C4-2B (cell line): Measurements from ENCODE around the gene METTL14.

Experiments used
- ZFX ChIP-seq: fragments of 450-650 bp; IDR thresholded peaks from 2 replicates; pipeline ENCODE4 v1.6.1; 2017
- TF ChIP-seq, protein P1 (sequence below): fragments of 450-650 bp; conservative IDR thresholded peaks from 2 replicates; pipeline ENCODE4 v1.5.1; 2017; ENCODE audit warnings: mild to moderate bottlenecking

DNA sequence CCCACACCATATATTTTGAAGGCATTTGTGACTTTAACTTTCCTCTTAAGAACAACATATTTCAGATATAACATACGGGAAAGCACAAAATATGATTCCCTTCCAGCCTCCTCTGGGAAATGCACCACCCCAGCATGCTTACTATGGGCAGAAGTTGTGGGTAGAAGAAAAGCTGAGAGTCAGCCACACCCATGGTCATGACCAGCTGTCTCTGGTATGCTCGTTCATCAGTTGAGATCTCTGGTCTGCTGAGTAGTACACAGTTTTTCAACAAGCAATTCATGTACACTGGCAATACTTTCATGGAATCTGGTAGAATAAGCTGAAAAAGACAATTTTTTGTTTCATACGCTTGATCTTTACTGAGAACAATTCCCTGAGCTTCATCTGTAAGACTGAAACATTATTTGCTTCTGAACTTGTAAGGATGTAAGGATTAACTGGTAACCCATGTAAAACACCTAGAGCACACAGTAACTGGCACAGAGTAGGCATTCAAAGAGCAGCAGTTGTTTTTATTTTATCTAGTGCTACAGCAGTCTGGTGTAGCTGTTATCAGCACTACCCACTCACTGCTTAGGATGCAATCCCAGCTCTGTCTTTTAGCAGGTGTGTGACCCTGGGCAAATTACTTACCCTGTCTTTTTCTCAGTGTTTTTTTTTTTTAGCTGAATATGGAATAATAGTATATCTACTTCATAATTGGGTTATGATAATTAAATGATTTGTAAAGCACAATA, 47.6 kb downstream of the METTL14 start:
- TF ChIP-seq, protein P1, sequence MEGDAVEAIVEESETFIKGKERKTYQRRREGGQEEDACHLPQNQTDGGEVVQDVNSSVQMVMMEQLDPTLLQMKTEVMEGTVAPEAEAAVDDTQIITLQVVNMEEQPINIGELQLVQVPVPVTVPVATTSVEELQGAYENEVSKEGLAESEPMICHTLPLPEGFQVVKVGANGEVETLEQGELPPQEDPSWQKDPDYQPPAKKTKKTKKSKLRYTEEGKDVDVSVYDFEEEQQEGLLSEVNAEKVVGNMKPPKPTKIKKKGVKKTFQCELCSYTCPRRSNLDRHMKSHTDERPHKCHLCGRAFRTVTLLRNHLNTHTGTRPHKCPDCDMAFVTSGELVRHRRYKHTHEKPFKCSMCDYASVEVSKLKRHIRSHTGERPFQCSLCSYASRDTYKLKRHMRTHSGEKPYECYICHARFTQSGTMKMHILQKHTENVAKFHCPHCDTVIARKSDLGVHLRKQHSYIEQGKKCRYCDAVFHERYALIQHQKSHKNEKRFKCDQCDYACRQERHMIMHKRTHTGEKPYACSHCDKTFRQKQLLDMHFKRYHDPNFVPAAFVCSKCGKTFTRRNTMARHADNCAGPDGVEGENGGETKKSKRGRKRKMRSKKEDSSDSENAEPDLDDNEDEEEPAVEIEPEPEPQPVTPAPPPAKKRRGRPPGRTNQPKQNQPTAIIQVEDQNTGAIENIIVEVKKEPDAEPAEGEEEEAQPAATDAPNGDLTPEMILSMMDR: no peak
- TF ChIP-seq ZFX: no peak
